Neural cell (in vitro differentiated cells): Measurements from ENCODE around the gene RPL14. TPM values are rescaled to one million over a fixed set of nuclear protein-coding genes. Genes with fewer than 3 reads are reported as not detected.

Experiments used
- H2AFZ ChIP-seq: fragments of 200-600, 300-800 bp; sonication (generic), shearing (Covaris generic); 2 replicates; pipeline ENCODE4 v1.6.0; 2014; ENCODE audit warnings: low read depth, mild to moderate bottlenecking, antibody characterized with exemption, low read length, moderate library complexity
- H3F3A ChIP-seq: fragments of 200-600 bp; shearing (Covaris generic); 2 replicates; pipeline ENCODE4 v1.6.1; 2016; ENCODE audit warnings: mild to moderate bottlenecking, moderate library complexity, mixed read lengths, antibody characterized with exemption, low read length; ENCODE audit not compliant: insufficient read depth, poor library complexity, severe bottlenecking
- H3K27ac ChIP-seq: fragments of 200-600, 300-800 bp; sonication (generic), shearing (Covaris generic); 2 replicates; pipeline ENCODE4 v1.5.1; 2014; ENCODE audit warnings: mild to moderate bottlenecking, low read length, moderate library complexity
- H3K27me3 ChIP-seq: fragments of 300-800, 200-600 bp; sonication (generic), shearing (Covaris generic); 2 replicates; pipeline ENCODE4 v1.6.0; 2014; ENCODE audit warnings: mild to moderate bottlenecking, low read depth, low read length, moderate library complexity; ENCODE audit not compliant: insufficient read depth
- H3K36me3 ChIP-seq: fragments of 300-800, 200-600 bp; sonication (generic), shearing (Covaris generic); 2 replicates; pipeline ENCODE4 v1.5.1; 2014; ENCODE audit warnings: mild to moderate bottlenecking, antibody characterized with exemption, low read length, moderate library complexity; ENCODE audit not compliant: insufficient read depth
- H3K4me2 ChIP-seq: fragments of 300-800, 200-600 bp; sonication (generic), shearing (Covaris generic); 2 replicates; pipeline ENCODE4 v1.6.0; 2014; ENCODE audit warnings: mild to moderate bottlenecking, low read length
- H3K4me3 ChIP-seq: fragments of 300-800, 200-600 bp; sonication (generic), shearing (Covaris generic); 2 replicates; pipeline ENCODE4 v1.5.1; 2014; ENCODE audit warnings: mild to moderate bottlenecking, low read length, moderate library complexity
- H3K79me2 ChIP-seq: fragments of 200-600 bp; shearing (Covaris generic); replicated peaks from 2 replicates; pipeline ENCODE4 v1.6.0; 2014; ENCODE audit warnings: mild to moderate bottlenecking, low read length, moderate library complexity; ENCODE audit not compliant: insufficient read depth
- H3K9ac ChIP-seq: fragments of 300-800, 200-600 bp; sonication (generic), shearing (Covaris generic); 2 replicates; pipeline ENCODE4 v1.6.1; 2016; ENCODE audit warnings: mild to moderate bottlenecking, low read length, mixed read lengths
- H3K9me2 ChIP-seq: fragments of 200-600 bp; shearing (Covaris generic); 2 replicates; pipeline ENCODE4 v1.6.1; 2016; ENCODE audit warnings: mild to moderate bottlenecking, low read length, mixed read lengths; ENCODE audit not compliant: insufficient read depth
- H3K9me3 ChIP-seq: fragments of 200-600, 300-800 bp; sonication (generic), shearing (Covaris generic); 2 replicates; pipeline ENCODE4 v1.6.1; 2016; ENCODE audit warnings: mild to moderate bottlenecking, mixed run types, low read length, moderate library complexity, mixed read lengths
- H4K20me1 ChIP-seq: fragments of 200-600 bp; shearing (Covaris generic); 2 replicates; pipeline ENCODE4 v1.6.1; 2016; ENCODE audit warnings: mild to moderate bottlenecking, mixed run types; ENCODE audit not compliant: insufficient read depth
- CTCF ChIP-seq: fragments of 450-650 bp; IDR thresholded peaks from 2 replicates; pipeline ENCODE4 v1.5.1; 2014; ENCODE audit warnings: antibody characterized with exemption, mild to moderate bottlenecking, moderate library complexity; ENCODE audit not compliant: poor library complexity, severe bottlenecking
- EP300 ChIP-seq: fragments of 450-650 bp; conservative IDR thresholded peaks from 2 replicates; pipeline ENCODE4 v1.6.1; 2014; ENCODE audit warnings: antibody characterized with exemption, mild to moderate bottlenecking, moderate library complexity; ENCODE audit not compliant: poor library complexity, severe bottlenecking
- EZH2 ChIP-seq: fragments of 200-600, 300-800 bp; shearing (Covaris generic), sonication (generic); IDR thresholded peaks from 2 replicates; pipeline ENCODE4 v1.6.1; 2014; ENCODE audit warnings: antibody characterized with exemption, low read length, borderline replicate concordance, mild to moderate bottlenecking; ENCODE audit not compliant: insufficient read depth, poor library complexity, severe bottlenecking
- MXI1 ChIP-seq: fragments of 450-650 bp; conservative IDR thresholded peaks from 2 replicates; pipeline ENCODE4 v1.6.1; 2014; ENCODE audit warnings: antibody characterized with exemption, mild to moderate bottlenecking; ENCODE audit not compliant: poor library complexity, severe bottlenecking
- POLR2AphosphoS5 ChIP-seq: IDR thresholded peaks from 2 replicates; pipeline ENCODE4 v1.6.1; 2012
- RAD21 ChIP-seq: fragments of 450-650 bp; conservative IDR thresholded peaks from 2 replicates; pipeline ENCODE4 v1.6.1; 2014; ENCODE audit warnings: antibody characterized with exemption, mild to moderate bottlenecking, moderate library complexity
- REST ChIP-seq: IDR thresholded peaks from 2 replicates; pipeline ENCODE4 v1.6.1; 2012; ENCODE audit warnings: borderline replicate concordance
- TAF1 ChIP-seq: IDR thresholded peaks from 2 replicates; pipeline ENCODE4 v1.6.1; 2012; ENCODE audit warnings: low read depth
- polyA plus RNA-seq: library from polyadenylated mRNA; depleted of rRNA; stranded (reverse); fragments of >200 nt; gene quantifications from 2 replicates; pipeline ENCODE4 v1.2.3, GENCODE V29; 2014

RPL14 gene
- polyA plus RNA-seq, 1 donor from 2014 or later = 273 TPM

- Histone ChIP-seq H3K79me2 (no peaks in the 10 kb centered on the region), H3F3A (no peaks in the 10 kb centered on the region), H2AFZ (no peak overlapping the region), H3K4me3 (no peak overlapping the region), H3K27me3 (no peaks in the 10 kb centered on the region), H3K36me3 (no peaks in the 10 kb centered on the region), H3K27ac (no peak overlapping the region), H4K20me1 (no peaks in the 10 kb centered on the region), H3K9me2 (no peaks in the 10 kb centered on the region), H3K9ac (no peak overlapping the region), H3K4me2 (no peak overlapping the region), H3K9me3 (no peaks in the 10 kb centered on the region)
- TF ChIP-seq RAD21 (no peak), EP300 (no peak), MXI1 (no peak), CTCF (no peak), TAF1 (no peak)
Measured at GRCh38 chr3:40494698-40495097, 37.6 kb downstream of the RPL14 start.

- Histone ChIP-seq H3K9me2 (no peaks in the 10 kb centered on the region), H3K9ac (no peak overlapping the region), H2AFZ (no peak overlapping the region), H3K36me3 (no peaks in the 10 kb centered on the region), H3K4me3 (no peak overlapping the region), H3K4me2 (no peak overlapping the region), H4K20me1 (no peaks in the 10 kb centered on the region), H3K9me3 (no peaks in the 10 kb centered on the region), H3F3A (no peaks in the 10 kb centered on the region), H3K79me2 (no peaks in the 10 kb centered on the region), H3K27me3 (no peaks in the 10 kb centered on the region), H3K27ac (no peak overlapping the region)
- no peak for TF ChIP-seq CTCF
- TF ChIP-seq TAF1 = no peak
- TF ChIP-seq RAD21 = no peak
- no peak for TF ChIP-seq MXI1
- no peak for TF ChIP-seq REST
- no peak for TF ChIP-seq EP300
- no peak for TF ChIP-seq POLR2AphosphoS5
- no peak for TF ChIP-seq EZH2
Measured at GRCh38 chr3:40497288-40497687, 40.1 kb downstream of the RPL14 start.
